C4-2B (cell line): Measurements from ENCODE around the gene STAMBP.
A peak's percentile ranks its signal among the peaks of the same experiment; 100 is the strongest.

Experiments
- H3K27ac ChIP-seq: fragments of 450-650 bp; 2 replicates; pipeline ENCODE4 v1.5.1; 2017
- CTCF ChIP-seq: fragments of 450-650 bp; conservative IDR thresholded peaks from 2 replicates; pipeline ENCODE4 v1.5.1; 2017; ENCODE audit warnings: mild to moderate bottlenecking
- ZFX ChIP-seq: fragments of 450-650 bp; IDR thresholded peaks from 2 replicates; pipeline ENCODE4 v1.6.1; 2017

STAMBP gene

GRCh38 chr2:73827018-73827417 lies 1.7 kb upstream of the STAMBP start:
- H3K27ac ChIP-seq, result no peak overlapping the region
- no peak for TF ChIP-seq ZFX
- peak; percentile 34 for TF ChIP-seq CTCF

- TF ChIP-seq ZFX (no peak), CTCF (no peak)
- H3K27ac ChIP-seq, result peak overlapping the region; percentile 98
Measured at GRCh38 chr2:73827660-73828388, 937 bp upstream of the STAMBP start.

- H3K27ac ChIP-seq, result peak overlapping the region; percentile 98
- no peak for TF ChIP-seq CTCF
Measured at GRCh38 chr2:73828389-73828817, 358 bp upstream of the STAMBP start.

GRCh38 chr2:73830871-73831401 lies 2.2 kb downstream of the STAMBP start:
- no peak overlapping the region for H3K27ac ChIP-seq
- TF ChIP-seq ZFX (no peak), CTCF (no peak)

GRCh38 chr2:73832930-73833329 lies 4.2 kb downstream of the STAMBP start:
- TF ChIP-seq ZFX (no peak), CTCF (no peak)
- H3K27ac ChIP-seq, result no peak overlapping the region

GRCh38 chr2:73836141-73836943 lies 7.6 kb downstream of the STAMBP start:
- TF ChIP-seq ZFX (no peak), CTCF (no peak)

More at GRCh38 chr2:73836141-73836943, 7.6 kb downstream of the STAMBP start:
- H3K27ac ChIP-seq, result no peak overlapping the region
